SK-N-SH treated with all-trans-retinoic acid at 6 μM for 48 hours (cell line): ENCODE data around the gene PIH1D1.

Source experiments
- ATAC-seq: fragments of 200-7000 bp; cut with Tn5 transposase; 3 replicates; pipeline ENCODE4 v1.9.1; 2020; ENCODE audit warnings: mild to moderate bottlenecking, moderate library complexity
- ARNTL ChIP-seq: fragments of 450-650 bp; formaldehyde crosslinking; IDR thresholded peaks from 2 replicates; pipeline ENCODE4 v1.5.0; 2020; ENCODE audit warnings: low read depth, mild to moderate bottlenecking, moderate library complexity, borderline replicate concordance
- BACH2 ChIP-seq: fragments of 250-450 bp; sonication (Bioruptor Pico); IDR thresholded peaks from 2 replicates; pipeline ENCODE4 v1.9.0; 2021; ENCODE audit warnings: mild to moderate bottlenecking, borderline replicate concordance
- CSDC2 ChIP-seq: fragments of 250-450 bp; sonication (Bioruptor Pico); IDR thresholded peaks from 2 replicates; pipeline ENCODE4 v1.5.0; 2020; ENCODE audit warnings: mild to moderate bottlenecking, moderate library complexity
- ESRRG ChIP-seq: fragments of 250-450 bp; sonication (Bioruptor Pico); IDR thresholded peaks from 2 replicates; pipeline ENCODE4 v1.6.1; 2021; ENCODE audit warnings: mild to moderate bottlenecking
- GLIS3 ChIP-seq: fragments of 250-450 bp; sonication (Bioruptor Pico); IDR thresholded peaks from 2 replicates; pipeline ENCODE4 v1.5.0; 2020; ENCODE audit warnings: mild to moderate bottlenecking, moderate library complexity
- ISL1 ChIP-seq: fragments of 250-450 bp; sonication (Bioruptor Pico); IDR thresholded peaks from 2 replicates; pipeline ENCODE4 v2.1.2; 2022; ENCODE audit warnings: mild to moderate bottlenecking, moderate library complexity
- OSR1 ChIP-seq: fragments of 250-450 bp; sonication (Bioruptor Pico); IDR thresholded peaks from 2 replicates; pipeline ENCODE4 v1.8.0; 2022; ENCODE audit warnings: moderate library complexity, mild to moderate bottlenecking, inconsistent platforms
- PPARA ChIP-seq: fragments of 250-450 bp; sonication (Bioruptor Pico); IDR thresholded peaks from 2 replicates; pipeline ENCODE4 v1.5.0; 2020; ENCODE audit warnings: mild to moderate bottlenecking, borderline replicate concordance
- RARB ChIP-seq: fragments of 250-450 bp; sonication (Bioruptor Pico); IDR thresholded peaks from 2 replicates; pipeline ENCODE4 v1.8.0; 2021; ENCODE audit warnings: mild to moderate bottlenecking, moderate library complexity
- SNAI2 ChIP-seq: fragments of 250-450 bp; sonication (Bioruptor Pico); IDR thresholded peaks from 2 replicates; pipeline ENCODE4 v1.5.0; 2020; ENCODE audit warnings: mild to moderate bottlenecking, moderate library complexity
- TOX ChIP-seq: fragments of 250-450 bp; sonication (Bioruptor Pico); IDR thresholded peaks from 2 replicates; pipeline ENCODE4 v1.8.0; 2021; ENCODE audit warnings: mild to moderate bottlenecking, moderate library complexity, borderline replicate concordance
- ZC3H10 ChIP-seq: fragments of 250-450 bp; sonication (Bioruptor Pico); IDR thresholded peaks from 2 replicates; pipeline ENCODE4 v1.5.1; 2021; ENCODE audit warnings: mild to moderate bottlenecking, moderate library complexity
- ZFP30 ChIP-seq: fragments of 450-650 bp; formaldehyde crosslinking; IDR thresholded peaks from 2 replicates; pipeline ENCODE4 v1.5.0; 2022; ENCODE audit warnings: mild to moderate bottlenecking, moderate library complexity
- ZNF565 ChIP-seq: fragments of 450-650 bp; formaldehyde crosslinking; conservative IDR thresholded peaks from 2 replicates; pipeline ENCODE4 v1.5.0; 2020; ENCODE audit warnings: low read depth, mild to moderate bottlenecking, moderate library complexity
- ZNF70 ChIP-seq: fragments of 450-650 bp; formaldehyde crosslinking; IDR thresholded peaks from 2 replicates; pipeline ENCODE4 v1.5.0; 2020; ENCODE audit warnings: mild to moderate bottlenecking, moderate library complexity
- ZNF8 ChIP-seq: fragments of 450-650 bp; formaldehyde crosslinking; IDR thresholded peaks from 2 replicates; pipeline ENCODE4 v1.5.0; 2020; ENCODE audit warnings: mild to moderate bottlenecking, moderate library complexity
- TF ChIP-seq, protein P1 (sequence below): fragments of 250-450 bp; sonication (Bioruptor Pico); IDR thresholded peaks from 2 replicates; pipeline ENCODE4 v1.8.0; 2021; ENCODE audit warnings: low read depth, mild to moderate bottlenecking, moderate library complexity, borderline replicate concordance
- TF ChIP-seq, protein P2 (sequence below): fragments of 250-450 bp; sonication (Bioruptor Pico); IDR thresholded peaks from 2 replicates; pipeline ENCODE4 v1.5.0; 2020; ENCODE audit warnings: mild to moderate bottlenecking, moderate library complexity
- TF ChIP-seq, protein P3 (sequence below): fragments of 250-450 bp; sonication (Bioruptor Pico); IDR thresholded peaks from 2 replicates; pipeline ENCODE4 v1.5.1; 2021; ENCODE audit warnings: mild to moderate bottlenecking, moderate library complexity
- TF ChIP-seq, protein P4 (sequence below): fragments of 250-450 bp; sonication (Bioruptor Pico); IDR thresholded peaks from 2 replicates; pipeline ENCODE4 v1.8.0; 2020; ENCODE audit warnings: mild to moderate bottlenecking, moderate library complexity, borderline replicate concordance

Gene PIH1D1

DNA sequence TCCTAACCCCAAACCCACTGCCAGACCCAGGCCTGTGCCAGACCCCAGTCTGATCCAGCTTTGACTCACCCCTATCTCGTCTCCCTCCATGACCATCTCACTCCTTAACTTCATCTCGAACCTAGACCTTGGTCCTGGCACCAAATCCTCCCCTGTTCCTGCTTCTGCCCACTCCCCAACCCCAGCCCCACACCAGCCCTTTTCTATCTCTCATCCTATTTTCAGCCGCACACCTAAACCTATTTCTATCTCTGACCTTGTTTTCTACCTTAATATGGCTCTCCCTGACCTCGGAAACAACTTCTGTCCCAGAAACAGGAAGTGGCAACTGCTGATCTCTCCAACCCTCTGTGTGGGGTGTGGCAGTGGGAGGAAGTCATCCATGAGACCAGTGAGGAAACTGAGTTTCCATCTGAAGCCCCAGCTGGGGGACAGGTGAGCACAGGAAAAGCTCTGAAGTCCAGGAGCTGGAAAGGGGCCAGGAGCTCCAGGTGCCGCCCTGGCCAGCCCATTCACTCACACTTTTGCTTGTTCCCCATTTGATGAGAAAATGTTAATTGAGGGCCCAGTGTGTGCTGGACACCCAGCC is 42.1 kb downstream of the PIH1D1 start:
- TF ChIP-seq CSDC2 (CRISPR knock-in tag), result no peak
- TF ChIP-seq, protein P1, sequence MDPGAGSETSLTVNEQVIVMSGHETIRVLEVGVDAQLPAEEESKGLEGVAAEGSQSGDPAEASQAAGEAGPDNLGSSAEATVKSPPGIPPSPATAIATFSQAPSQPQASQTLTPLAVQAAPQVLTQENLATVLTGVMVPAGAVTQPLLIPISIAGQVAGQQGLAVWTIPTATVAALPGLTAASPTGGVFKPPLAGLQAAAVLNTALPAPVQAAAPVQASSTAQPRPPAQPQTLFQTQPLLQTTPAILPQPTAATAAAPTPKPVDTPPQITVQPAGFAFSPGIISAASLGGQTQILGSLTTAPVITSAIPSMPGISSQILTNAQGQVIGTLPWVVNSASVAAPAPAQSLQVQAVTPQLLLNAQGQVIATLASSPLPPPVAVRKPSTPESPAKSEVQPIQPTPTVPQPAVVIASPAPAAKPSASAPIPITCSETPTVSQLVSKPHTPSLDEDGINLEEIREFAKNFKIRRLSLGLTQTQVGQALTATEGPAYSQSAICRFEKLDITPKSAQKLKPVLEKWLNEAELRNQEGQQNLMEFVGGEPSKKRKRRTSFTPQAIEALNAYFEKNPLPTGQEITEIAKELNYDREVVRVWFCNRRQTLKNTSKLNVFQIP (CRISPR knock-in tag), result no peak
- TF ChIP-seq, protein P2, sequence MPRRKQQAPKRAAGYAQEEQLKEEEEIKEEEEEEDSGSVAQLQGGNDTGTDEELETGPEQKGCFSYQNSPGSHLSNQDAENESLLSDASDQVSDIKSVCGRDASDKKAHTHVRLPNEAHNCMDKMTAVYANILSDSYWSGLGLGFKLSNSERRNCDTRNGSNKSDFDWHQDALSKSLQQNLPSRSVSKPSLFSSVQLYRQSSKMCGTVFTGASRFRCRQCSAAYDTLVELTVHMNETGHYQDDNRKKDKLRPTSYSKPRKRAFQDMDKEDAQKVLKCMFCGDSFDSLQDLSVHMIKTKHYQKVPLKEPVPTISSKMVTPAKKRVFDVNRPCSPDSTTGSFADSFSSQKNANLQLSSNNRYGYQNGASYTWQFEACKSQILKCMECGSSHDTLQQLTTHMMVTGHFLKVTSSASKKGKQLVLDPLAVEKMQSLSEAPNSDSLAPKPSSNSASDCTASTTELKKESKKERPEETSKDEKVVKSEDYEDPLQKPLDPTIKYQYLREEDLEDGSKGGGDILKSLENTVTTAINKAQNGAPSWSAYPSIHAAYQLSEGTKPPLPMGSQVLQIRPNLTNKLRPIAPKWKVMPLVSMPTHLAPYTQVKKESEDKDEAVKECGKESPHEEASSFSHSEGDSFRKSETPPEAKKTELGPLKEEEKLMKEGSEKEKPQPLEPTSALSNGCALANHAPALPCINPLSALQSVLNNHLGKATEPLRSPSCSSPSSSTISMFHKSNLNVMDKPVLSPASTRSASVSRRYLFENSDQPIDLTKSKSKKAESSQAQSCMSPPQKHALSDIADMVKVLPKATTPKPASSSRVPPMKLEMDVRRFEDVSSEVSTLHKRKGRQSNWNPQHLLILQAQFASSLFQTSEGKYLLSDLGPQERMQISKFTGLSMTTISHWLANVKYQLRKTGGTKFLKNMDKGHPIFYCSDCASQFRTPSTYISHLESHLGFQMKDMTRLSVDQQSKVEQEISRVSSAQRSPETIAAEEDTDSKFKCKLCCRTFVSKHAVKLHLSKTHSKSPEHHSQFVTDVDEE, result no peak
- TF ChIP-seq RARB (CRISPR knock-in tag), result no peak
- TF ChIP-seq, protein P3, sequence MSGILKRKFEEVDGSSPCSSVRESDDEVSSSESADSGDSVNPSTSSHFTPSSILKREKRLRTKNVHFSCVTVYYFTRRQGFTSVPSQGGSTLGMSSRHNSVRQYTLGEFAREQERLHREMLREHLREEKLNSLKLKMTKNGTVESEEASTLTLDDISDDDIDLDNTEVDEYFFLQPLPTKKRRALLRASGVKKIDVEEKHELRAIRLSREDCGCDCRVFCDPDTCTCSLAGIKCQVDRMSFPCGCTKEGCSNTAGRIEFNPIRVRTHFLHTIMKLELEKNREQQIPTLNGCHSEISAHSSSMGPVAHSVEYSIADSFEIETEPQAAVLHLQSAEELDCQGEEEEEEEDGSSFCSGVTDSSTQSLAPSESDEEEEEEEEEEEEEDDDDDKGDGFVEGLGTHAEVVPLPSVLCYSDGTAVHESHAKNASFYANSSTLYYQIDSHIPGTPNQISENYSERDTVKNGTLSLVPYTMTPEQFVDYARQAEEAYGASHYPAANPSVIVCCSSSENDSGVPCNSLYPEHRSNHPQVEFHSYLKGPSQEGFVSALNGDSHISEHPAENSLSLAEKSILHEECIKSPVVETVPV, result no peak
- TF ChIP-seq ISL1 (CRISPR knock-in tag), result no peak
- no peak for ATAC-seq

DNA sequence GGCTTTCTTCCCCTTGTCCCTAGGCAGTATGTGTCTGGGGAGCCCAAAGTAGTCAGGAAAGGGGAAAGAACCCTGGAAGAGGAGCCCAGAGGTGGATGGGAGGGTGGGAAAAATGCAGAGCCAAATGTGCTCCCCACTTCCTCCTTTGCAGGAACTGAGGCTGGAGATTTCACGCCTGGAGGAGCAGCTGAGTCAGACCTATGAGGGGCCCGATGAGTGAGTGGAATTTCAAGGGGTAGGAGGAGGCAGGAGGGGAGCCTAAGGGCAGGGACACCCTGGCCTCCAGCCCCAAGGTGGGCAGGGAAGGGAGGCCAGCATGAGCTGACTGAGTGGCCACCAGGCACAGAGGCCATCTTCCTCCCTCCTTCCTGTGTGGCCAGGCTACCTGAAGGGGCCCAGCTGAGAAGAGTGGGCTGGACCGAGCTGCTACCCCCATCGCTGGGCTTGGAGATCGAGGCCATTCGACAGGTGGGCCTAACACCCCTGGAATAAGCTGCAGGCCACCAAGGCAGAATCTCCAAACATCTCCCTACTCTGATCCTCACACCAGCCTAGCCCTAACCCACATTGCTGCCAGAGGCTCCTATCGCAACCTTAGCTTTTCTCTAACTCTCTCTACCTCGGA is 42.7 kb downstream of the PIH1D1 start:
- no peak for ATAC-seq
- TF ChIP-seq ZNF565 (no peak), ZFP30 (CRISPR knock-in tag) (no peak), SNAI2 (no peak), ZNF70 (CRISPR knock-in tag) (no peak), ZC3H10 (CRISPR knock-in tag) (no peak), GLIS3 (no peak), OSR1 (CRISPR knock-in tag) (no peak), TOX (CRISPR knock-in tag) (no peak), PPARA (no peak), CSDC2 (CRISPR knock-in tag) (no peak), ARNTL (CRISPR knock-in tag) (no peak), RARB (CRISPR knock-in tag) (no peak), ZNF8 (no peak), ESRRG (CRISPR knock-in tag) (no peak), ISL1 (CRISPR knock-in tag) (no peak), BACH2 (CRISPR knock-in tag) (no peak)
- TF ChIP-seq, protein P4, sequence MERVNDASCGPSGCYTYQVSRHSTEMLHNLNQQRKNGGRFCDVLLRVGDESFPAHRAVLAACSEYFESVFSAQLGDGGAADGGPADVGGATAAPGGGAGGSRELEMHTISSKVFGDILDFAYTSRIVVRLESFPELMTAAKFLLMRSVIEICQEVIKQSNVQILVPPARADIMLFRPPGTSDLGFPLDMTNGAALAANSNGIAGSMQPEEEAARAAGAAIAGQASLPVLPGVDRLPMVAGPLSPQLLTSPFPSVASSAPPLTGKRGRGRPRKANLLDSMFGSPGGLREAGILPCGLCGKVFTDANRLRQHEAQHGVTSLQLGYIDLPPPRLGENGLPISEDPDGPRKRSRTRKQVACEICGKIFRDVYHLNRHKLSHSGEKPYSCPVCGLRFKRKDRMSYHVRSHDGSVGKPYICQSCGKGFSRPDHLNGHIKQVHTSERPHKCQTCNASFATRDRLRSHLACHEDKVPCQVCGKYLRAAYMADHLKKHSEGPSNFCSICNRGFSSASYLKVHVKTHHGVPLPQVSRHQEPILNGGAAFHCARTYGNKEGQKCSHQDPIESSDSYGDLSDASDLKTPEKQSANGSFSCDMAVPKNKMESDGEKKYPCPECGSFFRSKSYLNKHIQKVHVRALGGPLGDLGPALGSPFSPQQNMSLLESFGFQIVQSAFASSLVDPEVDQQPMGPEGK (CRISPR knock-in tag), result no peak
- TF ChIP-seq, protein P1 (CRISPR knock-in tag), result no peak
- TF ChIP-seq, protein P2, result no peak
- TF ChIP-seq, all 23 proteins: peak for 0
